ENCODE measurements around the gene BLOC1S6.
A peak's percentile ranks its signal among the peaks of the same experiment; 100 is the strongest.

The BLOC1S6 gene

DNA sequence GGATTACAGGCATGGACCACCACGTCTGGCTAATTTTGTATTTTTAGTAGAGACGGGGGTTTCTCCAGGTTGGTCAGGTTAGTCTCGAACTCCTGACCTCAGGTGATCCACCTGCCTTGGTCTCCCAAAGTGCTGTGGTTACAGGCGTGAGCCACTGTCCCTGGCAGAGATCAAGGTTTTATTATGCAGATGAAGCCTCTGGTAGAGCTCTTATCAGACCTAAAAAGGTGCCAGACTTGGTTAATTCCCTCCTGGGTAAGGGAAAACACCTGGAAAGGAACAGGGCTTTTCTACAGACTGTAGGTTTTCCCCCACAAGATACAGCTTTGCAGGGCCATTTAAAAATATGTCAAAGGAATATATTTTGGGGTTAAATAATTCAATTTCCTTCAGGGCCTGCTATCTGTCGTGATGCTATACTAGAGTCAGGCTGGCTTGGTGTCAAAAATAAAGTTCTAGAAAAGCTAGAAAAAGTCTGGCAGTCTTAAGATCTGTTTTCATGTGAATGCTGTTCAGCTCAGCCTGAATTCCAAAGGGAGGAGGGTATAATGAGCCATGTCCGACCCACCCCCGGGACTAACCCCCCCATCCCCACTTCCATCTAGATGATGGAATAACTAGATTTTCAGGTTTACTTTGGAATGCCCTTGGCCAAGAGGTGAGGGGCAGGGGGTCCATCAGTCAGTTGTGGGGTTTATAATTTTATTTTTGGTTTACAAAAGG lies 1.9 kb upstream of the BLOC1S6 start:
- DNase-seq, result no peak
- peak overlapping the region; percentile 88 for H3K4me3 Mint-ChIP-seq
- no peaks in the 10 kb centered on the region for H3K9me3 Mint-ChIP-seq
- TF ChIP-seq, protein P1, sequence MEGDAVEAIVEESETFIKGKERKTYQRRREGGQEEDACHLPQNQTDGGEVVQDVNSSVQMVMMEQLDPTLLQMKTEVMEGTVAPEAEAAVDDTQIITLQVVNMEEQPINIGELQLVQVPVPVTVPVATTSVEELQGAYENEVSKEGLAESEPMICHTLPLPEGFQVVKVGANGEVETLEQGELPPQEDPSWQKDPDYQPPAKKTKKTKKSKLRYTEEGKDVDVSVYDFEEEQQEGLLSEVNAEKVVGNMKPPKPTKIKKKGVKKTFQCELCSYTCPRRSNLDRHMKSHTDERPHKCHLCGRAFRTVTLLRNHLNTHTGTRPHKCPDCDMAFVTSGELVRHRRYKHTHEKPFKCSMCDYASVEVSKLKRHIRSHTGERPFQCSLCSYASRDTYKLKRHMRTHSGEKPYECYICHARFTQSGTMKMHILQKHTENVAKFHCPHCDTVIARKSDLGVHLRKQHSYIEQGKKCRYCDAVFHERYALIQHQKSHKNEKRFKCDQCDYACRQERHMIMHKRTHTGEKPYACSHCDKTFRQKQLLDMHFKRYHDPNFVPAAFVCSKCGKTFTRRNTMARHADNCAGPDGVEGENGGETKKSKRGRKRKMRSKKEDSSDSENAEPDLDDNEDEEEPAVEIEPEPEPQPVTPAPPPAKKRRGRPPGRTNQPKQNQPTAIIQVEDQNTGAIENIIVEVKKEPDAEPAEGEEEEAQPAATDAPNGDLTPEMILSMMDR (IDR thresholded peaks at IDR 0.05), result no peak
- H3K27ac Mint-ChIP-seq, result peak overlapping the region; percentile 82
- H3K4me1 Mint-ChIP-seq, result peaks cover 30% of the 10 kb centered on the region
- H3K27me3 Mint-ChIP-seq (ENCODE audit: low read depth, poor library complexity), result peaks cover 3% of the 10 kb centered on the region
- H3K36me3 Mint-ChIP-seq (ENCODE audit: low read depth), result peaks cover 9% of the 10 kb centered on the region

DNA sequence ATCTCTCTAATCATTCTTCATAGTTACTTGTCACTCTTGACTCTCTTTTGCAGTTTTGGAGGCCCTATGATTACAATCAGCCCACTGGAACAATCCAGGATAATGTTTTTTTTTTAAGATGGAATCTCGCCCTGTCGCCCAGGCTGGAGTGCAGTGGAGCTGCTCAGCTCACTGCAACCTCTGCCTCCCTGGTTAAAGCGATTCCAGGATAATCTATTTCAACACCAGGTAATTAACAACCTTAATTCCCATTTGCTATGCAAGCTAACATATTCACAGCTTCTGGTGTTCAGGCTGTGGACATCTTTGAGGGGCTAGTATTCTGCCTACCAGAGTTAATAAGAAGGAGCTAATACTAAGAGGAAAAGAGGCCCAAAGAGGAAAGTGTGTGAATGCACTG lies 1.1 kb upstream of the BLOC1S6 start:
- TF ChIP-seq, protein P1 (IDR thresholded peaks at IDR 0.05), result no peak
- Mint-ChIP-seq H3K27me3 (ENCODE audit: low read depth, poor library complexity) (peaks cover 3% of the 10 kb centered on the region), H3K36me3 (ENCODE audit: low read depth) (peaks cover 9% of the 10 kb centered on the region), H3K4me3 (peak overlapping the region; percentile 88), H3K27ac (peak overlapping the region; percentile 100), H3K9me3 (no peaks in the 10 kb centered on the region), H3K4me1 (peaks cover 30% of the 10 kb centered on the region)
- DNase-seq, result no peak

DNA sequence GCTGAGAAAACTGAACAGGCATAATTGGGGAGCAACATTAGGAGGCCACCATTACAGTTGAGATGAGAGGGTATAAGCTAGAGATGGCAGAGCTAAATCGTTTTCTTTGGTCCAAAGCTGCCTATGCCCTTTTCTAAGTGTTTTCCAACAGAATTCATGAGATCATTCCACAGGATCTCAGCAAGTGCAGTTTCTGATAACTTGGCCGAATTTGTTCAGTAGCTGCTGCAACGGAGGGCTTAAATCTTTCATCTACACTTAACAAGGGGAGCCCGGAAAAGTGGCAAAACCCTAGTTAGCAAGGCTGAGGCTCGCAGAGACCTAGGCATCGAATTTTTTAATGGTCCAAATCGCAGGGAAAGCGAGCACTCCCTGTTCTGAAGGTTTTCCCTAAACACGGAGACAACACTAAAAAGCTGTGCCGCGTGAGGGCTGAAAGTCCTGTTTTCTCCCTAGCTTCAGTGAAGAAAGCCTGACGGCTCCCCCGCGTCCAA lies 531 bp upstream of the BLOC1S6 start:
- H3K4me3 Mint-ChIP-seq, result peak overlapping the region; percentile 88
- H3K4me1 Mint-ChIP-seq, result peaks cover 30% of the 10 kb centered on the region
- peaks cover 10% of the 10 kb centered on the region for H3K36me3 Mint-ChIP-seq (ENCODE audit: low read depth)
- H3K9me3 Mint-ChIP-seq, result no peaks in the 10 kb centered on the region
- H3K27ac Mint-ChIP-seq, result peak overlapping the region; percentile 100
- TF ChIP-seq, protein P1 (IDR thresholded peaks at IDR 0.05), result no peak
- H3K27me3 Mint-ChIP-seq (ENCODE audit: low read depth, poor library complexity), result peaks cover 3% of the 10 kb centered on the region
- DNase-seq, result no peak

DNA sequence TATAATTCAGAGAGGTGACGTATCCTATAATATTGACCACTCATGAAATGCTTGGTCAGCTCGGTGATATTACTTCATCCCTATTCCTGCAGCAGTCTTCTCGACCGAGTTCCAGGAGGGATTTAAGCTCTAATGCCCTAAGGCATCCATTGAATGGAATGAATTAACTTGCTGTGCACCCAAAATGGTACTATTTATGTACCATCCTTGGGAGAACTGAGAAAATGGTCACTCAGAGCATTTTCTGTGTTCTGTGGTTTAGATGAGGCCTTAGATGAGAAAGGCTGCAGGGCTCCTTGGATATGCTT lies 638 bp downstream of the BLOC1S6 start:
- DNase-seq, result no peak
- Mint-ChIP-seq H3K27me3 (ENCODE audit: low read depth, poor library complexity) (peaks cover 3% of the 10 kb centered on the region), H3K36me3 (ENCODE audit: low read depth) (peaks cover 20% of the 10 kb centered on the region), H3K4me1 (peaks cover 30% of the 10 kb centered on the region), H3K27ac (peak overlapping the region; percentile 100), H3K9me3 (no peaks in the 10 kb centered on the region), H3K4me3 (peak overlapping the region; percentile 88)
- TF ChIP-seq, protein P1 (IDR thresholded peaks at IDR 0.05), result no peak

DNA sequence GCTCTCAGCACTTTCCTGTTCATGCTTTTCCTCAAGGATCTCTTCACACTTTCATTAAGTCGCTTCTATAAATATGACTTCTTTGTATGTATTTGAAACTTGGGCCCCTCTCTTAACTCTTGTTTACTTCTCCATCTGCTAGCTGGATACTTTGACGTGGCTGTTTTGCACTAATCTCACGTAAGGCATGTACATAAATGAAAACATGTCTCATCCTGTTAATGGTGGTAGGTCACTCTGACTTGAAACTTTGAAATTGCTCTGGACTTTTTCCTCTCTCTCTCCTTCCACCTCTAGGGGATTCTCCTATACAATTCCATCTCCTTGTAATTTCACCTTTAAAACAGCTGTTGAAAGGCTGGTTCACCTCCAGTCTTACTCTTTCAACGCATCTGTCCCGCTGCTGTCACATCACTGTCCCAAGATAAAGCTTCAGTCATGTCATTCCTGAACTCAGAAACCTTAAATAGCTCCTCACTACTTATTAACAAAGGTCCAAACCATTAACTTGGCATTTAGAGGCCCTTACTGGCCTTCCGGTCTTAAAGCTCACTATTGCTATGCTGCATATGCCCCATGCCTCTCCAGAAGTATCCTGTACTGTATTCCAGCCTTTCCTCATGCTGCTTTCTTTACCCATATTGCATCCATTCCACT lies 1.2 kb downstream of the BLOC1S6 start:
- TF ChIP-seq, protein P1 (IDR thresholded peaks at IDR 0.05), result no peak
- H3K27ac Mint-ChIP-seq, result peak overlapping the region; percentile 69
- no peaks in the 10 kb centered on the region for H3K9me3 Mint-ChIP-seq
- peaks cover 30% of the 10 kb centered on the region for H3K4me1 Mint-ChIP-seq
- peaks cover 21% of the 10 kb centered on the region for H3K36me3 Mint-ChIP-seq (ENCODE audit: low read depth)
- H3K27me3 Mint-ChIP-seq (ENCODE audit: low read depth, poor library complexity), result peaks cover under 1% of the 10 kb centered on the region
- DNase-seq, result no peak
- peak overlapping the region; percentile 88 for H3K4me3 Mint-ChIP-seq

Measured in nephron progenitor cell (in vitro differentiated cells).